CD4-positive, alpha-beta T cell (primary cell): ENCODE measurements around the gene GAS7. TPM values are rescaled to one million over a fixed set of nuclear protein-coding genes. Genes with fewer than 3 reads are reported as not detected.

ENCODE experiments used
- ATAC-seq: fragments of 200-7000 bp; cut with Tn5 transposase; one replicate; pipeline ENCODE4 v1.10.0; 2022; ENCODE audit warnings: mild to moderate bottlenecking; ENCODE audit not compliant: poor library complexity
- CTCF ChIA-PET: fragments of 350-600 bp; sonication (Branson Sonifier 250); formaldehyde crosslinking; loops from one replicate; lab custom pipeline; 2021; ENCODE audit warnings: antibody characterized with exemption, inconsistent platforms; lab: Charles Lee
- POLR2A ChIA-PET: fragments of 350-600 bp; sonication (Branson Sonifier 250); formaldehyde crosslinking; loops from one replicate; lab custom pipeline; 2021; ENCODE audit warnings: antibody characterized with exemption, inconsistent platforms; lab: Charles Lee
- DNase-seq, 14 experiments: peaks; one replicate each; pipeline ENCODE4 v3.0.0-alpha.2; 2013 to 2020; ENCODE audit warnings: mixed read lengths in 2 of 14
- H3K27ac ChIP-seq, 2 donors: one replicate each; pipeline versions ENCODE4 v1.5.1 to v1.7.0; 2013; ENCODE audit warnings: low read length in 2 of 2, low read depth in 1 of 2, mild to moderate bottlenecking in 1 of 2
- H3K27me3 ChIP-seq, 2 experiments: 1 replicate in 1 of 2; 2 replicates in 1 of 2; pipeline versions ENCODE4 v1.6.1 to v1.7.0; 2013; ENCODE audit warnings: low read length in 2 of 2, control low read depth in 1 of 2, mild to moderate bottlenecking in 1 of 2, moderate library complexity in 1 of 2; ENCODE audit not compliant: insufficient read depth in 2 of 2, control insufficient read depth in 1 of 2
- H3K36me3 ChIP-seq: one replicate; pipeline ENCODE4 v1.6.1; 2013; ENCODE audit warnings: low read length, control low read depth; ENCODE audit not compliant: insufficient read depth
- H3K4me1 ChIP-seq: one replicate; pipeline ENCODE4 v1.6.1; 2013; ENCODE audit warnings: low read length, control low read depth; ENCODE audit not compliant: insufficient read depth
- H3K4me3 ChIP-seq: one replicate; pipeline ENCODE4 v1.5.1; 2013; ENCODE audit warnings: mild to moderate bottlenecking, low read length, moderate library complexity
- H3K9me3 ChIP-seq, 2 experiments: 1 replicate in 1 of 2; 2 replicates in 1 of 2; pipeline versions ENCODE4 v1.6.1 to v1.7.0; 2013; ENCODE audit warnings: low read length in 2 of 2, mild to moderate bottlenecking in 2 of 2, control low read depth in 1 of 2, moderate library complexity in 1 of 2; ENCODE audit not compliant: control insufficient read depth in 1 of 2, insufficient read depth in 1 of 2
- H3K27ac Mint-ChIP-seq: one replicate; pipeline ENCODE4 v1.8.0; 2020; ENCODE audit warnings: mixed read lengths
- H3K27me3 Mint-ChIP-seq: one replicate; pipeline ENCODE4 v1.8.0; 2021; ENCODE audit warnings: mixed read lengths
- H3K36me3 Mint-ChIP-seq: one replicate; pipeline ENCODE4 v1.8.0; 2021; ENCODE audit warnings: low read depth, mixed read lengths
- H3K4me1 Mint-ChIP-seq: one replicate; pipeline ENCODE4 v1.8.0; 2021; ENCODE audit warnings: low read depth, mixed read lengths
- H3K4me3 Mint-ChIP-seq: one replicate; pipeline ENCODE4 v1.8.0; 2020; ENCODE audit warnings: mild to moderate bottlenecking, mixed read lengths
- H3K9me3 Mint-ChIP-seq: one replicate; pipeline ENCODE4 v1.8.0; 2020; ENCODE audit warnings: mixed read lengths
- CTCF ChIP-seq: fragments of 200-600 bp; IDR thresholded peaks from one replicate; pipeline ENCODE4 v1.8.0; 2022; ENCODE audit warnings: antibody characterized with exemption, mild to moderate bottlenecking
- intact Hi-C, 2 experiments: fragments of 100-400 bp; cut with DNase I in 1 of 2; cut with micrococcal nuclease in 1 of 2; formaldehyde crosslinking; loops; one replicate each; pipeline versions ENCODE4 v1.15.1 to v1.9.0; 2023 to 2025; cut with DNase I, micrococcal nuclease
- total RNA-seq, 174 experiments: library from RNA in 2 of 174; stranded (reverse) in 2 of 174; gene quantifications; one replicate each; pipeline ENCODE4 v1.2.3 and lab custom pipeline; 2021 to 2026

Gene GAS7
- total RNA-seq, 2 experiments from 2014 or later = 1.8 to 3.4 TPM

- ATAC-seq (no peak), DNase-seq (no peak)
- CTCF ChIA-PET = no interaction called here
- H3K27ac ChIP-seq = no peak overlapping the region
- no peaks in the 10 kb centered on the region for H3K9me3 Mint-ChIP-seq
- no peaks in the 10 kb centered on the region for H3K36me3 ChIP-seq
- peaks cover 0 to 5% of the 10 kb centered on the region in 2 experiments for H3K9me3 ChIP-seq
- TF ChIP-seq CTCF = no peak
- intact Hi-C loops = loop anchor here (5.0 to 10.0 kb wide), 3 partner anchors 51 to 81 kb away; partner anchors contain the start of gene GAS7 (in 1 of the 2)
- peaks cover 4% of the 10 kb centered on the region for H3K27me3 Mint-ChIP-seq
- H3K4me3 Mint-ChIP-seq = peak overlapping the region; percentile 8
- no peaks in the 10 kb centered on the region for H3K27me3 ChIP-seq
- peaks cover 72% of the 10 kb centered on the region for H3K4me1 ChIP-seq
- no peak overlapping the region for H3K4me3 ChIP-seq
- POLR2A ChIA-PET = no interaction called here
- H3K27ac Mint-ChIP-seq = no peak overlapping the region
- H3K36me3 Mint-ChIP-seq = no peaks in the 10 kb centered on the region
- peaks cover 70% of the 10 kb centered on the region for H3K4me1 Mint-ChIP-seq
Observed at GRCh38 chr17:10116267-10116666, 82.1 kb downstream of the GAS7 start.

- H3K36me3 ChIP-seq = no peaks in the 10 kb centered on the region
- POLR2A ChIA-PET = interaction anchor here (0.8 to 1.0 kb wide), 2 partner anchors 14 to 83 kb away, joined by 3 to 4 read pairs; partner anchors contain the start of gene GAS7
- Mint-ChIP-seq H3K4me1 (peaks cover 64% of the 10 kb centered on the region), H3K4me3 (peak overlapping the region; percentile 39), H3K27me3 (peaks cover 4% of the 10 kb centered on the region), H3K27ac (peak overlapping the region; percentile 88), H3K36me3 (no peaks in the 10 kb centered on the region), H3K9me3 (no peaks in the 10 kb centered on the region)
- no peak overlapping the region for H3K27ac ChIP-seq
- H3K4me3 ChIP-seq = no peak overlapping the region
- DNase-seq (no peak), ATAC-seq (no peak)
- TF ChIP-seq CTCF = no peak
- intact Hi-C loops = loop anchor here (5.0 to 10.0 kb wide), 3 partner anchors 52 to 82 kb away; partner anchors contain the start of gene GAS7 (in 1 of the 2)
- CTCF ChIA-PET = no interaction called here
- peaks cover 66% of the 10 kb centered on the region for H3K4me1 ChIP-seq
- H3K27me3 ChIP-seq = no peaks in the 10 kb centered on the region
- peaks cover 0 to 5% of the 10 kb centered on the region in 2 experiments for H3K9me3 ChIP-seq
Observed at GRCh38 chr17:10115536-10115932, 82.9 kb downstream of the GAS7 start.

- Mint-ChIP-seq H3K4me3 (peak overlapping the region; percentile 51), H3K27ac (peak overlapping the region; percentile 88), H3K27me3 (peaks cover 4% of the 10 kb centered on the region), H3K4me1 (peaks cover 59% of the 10 kb centered on the region), H3K36me3 (no peaks in the 10 kb centered on the region), H3K9me3 (no peaks in the 10 kb centered on the region)
- TF ChIP-seq CTCF = no peak
- ATAC-seq (peak; percentile 77), DNase-seq (peak; percentile 5 to 87 (median 57))
- Histone ChIP-seq H3K9me3 (peaks cover 0 to 5% of the 10 kb centered on the region in 2 experiments), H3K27me3 (no peaks in the 10 kb centered on the region), H3K27ac (peak overlapping the region; percentile 61 to 87), H3K4me3 (peak overlapping the region; percentile 35), H3K4me1 (peaks cover 61% of the 10 kb centered on the region), H3K36me3 (no peaks in the 10 kb centered on the region)
- ChIA-PET POLR2A (interaction anchor here (0.8 to 1.0 kb wide), 2 partner anchors 14 to 83 kb away, joined by 3 to 4 read pairs; partner anchors contain the start of gene GAS7), CTCF (interaction anchor here (1.2 kb wide), 1 partner anchor 112 kb away, joined by 3 read pairs; no protein-coding TSS in a partner anchor)
- intact Hi-C loops = loop anchor here (5.0 to 10.0 kb wide), 3 partner anchors 52 to 82 kb away; partner anchors contain the start of gene GAS7 (in 1 of the 2)
Observed at GRCh38 chr17:10114931-10115535, 83.4 kb downstream of the GAS7 start.
